T-cell (primary cell): ENCODE data around the gene CCNY. TPM values are rescaled to one million over a fixed set of nuclear protein-coding genes. Genes with fewer than 3 reads are reported as not detected.

Source experiments
- ATAC-seq, 4 experiments: fragments of 200-7000 bp in 3 of 4; fragments of 150-1000 bp in 1 of 4; cut with Tn5 transposase; replicated peaks in 1 of 4; 1 replicate in 3 of 4; 2 replicates in 1 of 4; pipeline ENCODE4 v1.10.0; 2021; ENCODE audit warnings: moderate library complexity in 3 of 4, mild to moderate bottlenecking in 2 of 4, moderate number of reproducible peaks in 1 of 4
- CTCF ChIA-PET, 2 donors: fragments of 300-600 bp; sonication (Branson Sonifier 250); formaldehyde crosslinking; loops; one replicate each; lab custom pipeline; 2022; ENCODE audit warnings: antibody characterized with exemption in 2 of 2; lab: Charles Lee
- POLR2A ChIA-PET, 2 donors: fragments of 300-600 bp; sonication (Branson Sonifier 250); formaldehyde crosslinking; loops; one replicate each; lab custom pipeline; 2022; ENCODE audit warnings: antibody characterized with exemption in 2 of 2; lab: Charles Lee
- DNase-seq, 35 experiments: peaks; one replicate each; pipeline versions ENCODE4 v3.0.0 to v3.0.0-alpha.2; 2013 to 2023
- H3K27ac ChIP-seq: one replicate; pipeline ENCODE4 v1.5.1; 2013; ENCODE audit warnings: low read length
- H3K27me3 ChIP-seq, 2 experiments: replicated peaks in 1 of 2; 1 replicate in 1 of 2; 2 replicates in 1 of 2; pipeline versions ENCODE4 v1.6.1 to v1.7.0; 2013; ENCODE audit warnings: low read length in 1 of 2, mixed read lengths in 1 of 2; ENCODE audit not compliant: control insufficient read depth in 2 of 2, insufficient read depth in 2 of 2; ENCODE audit errors: extremely low read depth in 1 of 2
- H3K36me3 ChIP-seq, 2 donors: 1 replicate in 1 of 2; 2 replicates in 1 of 2; pipeline versions ENCODE4 v1.6.1 to v1.7.0; 2013; ENCODE audit warnings: low read length in 1 of 2; ENCODE audit not compliant: control insufficient read depth in 2 of 2, insufficient read depth in 1 of 2; ENCODE audit errors: extremely low read depth in 1 of 2
- H3K4me1 ChIP-seq, 2 experiments: 1 replicate in 1 of 2; 2 replicates in 1 of 2; pipeline versions ENCODE4 v1.6.1 to v1.7.0; 2013; ENCODE audit warnings: low read length in 2 of 2, mixed read lengths in 1 of 2; ENCODE audit not compliant: insufficient read depth in 2 of 2, control insufficient read depth in 1 of 2; ENCODE audit errors: extremely low read depth in 1 of 2
- H3K4me3 ChIP-seq, 2 donors: 1 replicate in 1 of 2; 2 replicates in 1 of 2; pipeline versions ENCODE4 v1.5.1 to v1.7.0; 2013; ENCODE audit warnings: mild to moderate bottlenecking in 2 of 2, low read length in 1 of 2, moderate library complexity in 1 of 2; ENCODE audit not compliant: control insufficient read depth in 1 of 2; ENCODE audit errors: extremely low read depth in 1 of 2
- H3K9me3 ChIP-seq: 2 replicates; pipeline ENCODE4 v1.7.0; 2013
- H3K27ac Mint-ChIP-seq, 2 donors: one replicate each; pipeline ENCODE4 v1.8.0; 2020 to 2021; ENCODE audit warnings: mild to moderate bottlenecking in 2 of 2, mixed read lengths in 2 of 2
- H3K27me3 Mint-ChIP-seq, 2 donors: one replicate each; pipeline ENCODE4 v1.8.0; 2021 to 2022; ENCODE audit warnings: mixed read lengths in 2 of 2
- H3K36me3 Mint-ChIP-seq: one replicate; pipeline ENCODE4 v1.8.0; 2021; ENCODE audit warnings: mixed read lengths
- H3K4me1 Mint-ChIP-seq, 3 donors: one replicate each; pipeline ENCODE4 v1.8.0; 2020 to 2022; ENCODE audit warnings: mixed read lengths in 3 of 3, mild to moderate bottlenecking in 1 of 3
- H3K4me3 Mint-ChIP-seq, 3 donors: one replicate each; pipeline ENCODE4 v1.8.0; 2020 to 2022; ENCODE audit warnings: mild to moderate bottlenecking in 3 of 3, mixed read lengths in 3 of 3, moderate library complexity in 3 of 3
- H3K9me3 Mint-ChIP-seq, 3 donors: one replicate each; pipeline ENCODE4 v1.8.0; 2020 to 2022; ENCODE audit warnings: mixed read lengths in 3 of 3
- WGBS: methylation state at CpG from one replicate; pipeline ENCODE4 v1.1.5; 2013; ENCODE audit warnings: missing lambda C conversion rate; ENCODE audit not compliant: insufficient coverage; 5-methylcytosine and 5-hydroxymethylcytosine counted together
- total RNA-seq, 35 experiments: library from RNA in 6 of 35; stranded (reverse) in 6 of 35; fragments of 120-200 nt in 1 of 35; gene quantifications; one replicate each; pipeline versions ENCODE4 v1.2.1 to v1.2.4 and lab custom pipeline; 2013 to 2026

CCNY gene
- total RNA-seq, 5 donors from 2014 or later (not counting 1 experiment from before 2014, with no cell fraction given), result 62.5 to 75.2 (median 62.8) TPM

- no peak for DNase-seq
- peaks cover 38 to 42% (median 41%) of the 10 kb centered on the region in 3 donors for H3K4me1 Mint-ChIP-seq
- H3K27me3 ChIP-seq, result no peaks in the 10 kb centered on the region
- ATAC-seq, result no peak
- H3K27ac Mint-ChIP-seq, result no peak overlapping the region
- no peak overlapping the region for H3K27ac ChIP-seq
- H3K9me3 ChIP-seq, result no peaks in the 10 kb centered on the region
- POLR2A ChIA-PET, result no interaction called here
- H3K4me3 Mint-ChIP-seq, result no peak overlapping the region
- H3K4me3 ChIP-seq, result no peak overlapping the region
- no peaks in the 10 kb centered on the region for H3K4me1 ChIP-seq
- CTCF ChIA-PET, result no interaction called here
- peaks cover 16 to 27% (median 19%) of the 10 kb centered on the region in 3 donors for H3K9me3 Mint-ChIP-seq
- WGBS, result 100% methylated on average over 1 of the region's 1 CpG
- peaks cover 0 to 2% of the 10 kb centered on the region in 2 donors for H3K36me3 ChIP-seq
- H3K36me3 Mint-ChIP-seq, result peaks cover 45% of the 10 kb centered on the region
- H3K27me3 Mint-ChIP-seq, result no peaks in the 10 kb centered on the region
Observed at GRCh38 chr10:35434533-35434932, 98.2 kb downstream of the CCNY start.

- Histone ChIP-seq H3K27me3 (no peaks in the 10 kb centered on the region), H3K9me3 (no peaks in the 10 kb centered on the region), H3K36me3 (peaks cover 0 to 2% of the 10 kb centered on the region in 2 donors), H3K27ac (no peak overlapping the region), H3K4me1 (no peaks in the 10 kb centered on the region), H3K4me3 (no peak overlapping the region)
- Mint-ChIP-seq H3K9me3 (peaks cover 18 to 34% (median 20%) of the 10 kb centered on the region in 3 donors), H3K4me1 (peaks cover 39 to 47% (median 43%) of the 10 kb centered on the region in 3 donors), H3K27me3 (no peaks in the 10 kb centered on the region), H3K36me3 (peaks cover 49% of the 10 kb centered on the region), H3K4me3 (no peak overlapping the region), H3K27ac (peak overlapping the region in 1 of 2 donors; percentile 77)
- POLR2A ChIA-PET, result no interaction called here
- ATAC-seq (no peak), DNase-seq (no peak)
- CTCF ChIA-PET, result no interaction called here
- WGBS, result 95% methylated on average over 4 of the region's 4 CpGs
Observed at GRCh38 chr10:35435824-35436223, 99.5 kb downstream of the CCNY start.

- POLR2A ChIA-PET, result interaction anchor here in 1 of 2 donors (0.7 kb wide), 1 partner anchor 48 kb away, joined by 4 read pairs; no protein-coding TSS in a partner anchor
- no peaks in the 10 kb centered on the region for H3K4me1 ChIP-seq
- WGBS, result 90% methylated on average over 2 of the region's 4 CpGs
- H3K27ac ChIP-seq, result no peak overlapping the region
- Mint-ChIP-seq H3K27me3 (no peaks in the 10 kb centered on the region), H3K36me3 (peaks cover 60% of the 10 kb centered on the region), H3K4me1 (peaks cover 36 to 47% (median 41%) of the 10 kb centered on the region in 3 donors), H3K4me3 (no peak overlapping the region), H3K27ac (no peak overlapping the region), H3K9me3 (peaks cover 29 to 51% (median 34%) of the 10 kb centered on the region in 3 donors)
- peaks cover 0 to 2% of the 10 kb centered on the region in 2 donors for H3K36me3 ChIP-seq
- H3K27me3 ChIP-seq, result no peaks in the 10 kb centered on the region
- CTCF ChIA-PET, result interaction anchor here (0.6 to 0.7 kb wide), 2 partner anchors 67 to 919 kb away, joined by 3 to 6 read pairs; no protein-coding TSS in a partner anchor
- ATAC-seq, result no peak
- H3K9me3 ChIP-seq, result peaks cover 3% of the 10 kb centered on the region
- DNase-seq, result no peak
- no peak overlapping the region for H3K4me3 ChIP-seq
Observed at GRCh38 chr10:35437829-35438228, 101.5 kb downstream of the CCNY start.

- WGBS, result no CpG with 5 or more reads among the region's 3 CpGs
- H3K27ac Mint-ChIP-seq, result peak overlapping the region in 1 of 2 donors; percentile 37
- Histone ChIP-seq H3K9me3 (peaks cover 7% of the 10 kb centered on the region), H3K27ac (no peak overlapping the region), H3K27me3 (no peaks in the 10 kb centered on the region), H3K36me3 (peaks cover 0 to 2% of the 10 kb centered on the region in 2 donors), H3K4me1 (no peaks in the 10 kb centered on the region), H3K4me3 (no peak overlapping the region)
- no peak overlapping the region for H3K4me3 Mint-ChIP-seq
- ChIA-PET POLR2A (no interaction called here), CTCF (interaction anchor here in 1 of 2 donors (0.5 to 1.0 kb wide), 3 partner anchors 16 to 116 kb away, joined by 3 read pairs; no protein-coding TSS in a partner anchor)
- no peak for ATAC-seq
- H3K9me3 Mint-ChIP-seq, result peaks cover 29 to 60% (median 41%) of the 10 kb centered on the region in 3 donors
- H3K27me3 Mint-ChIP-seq, result no peaks in the 10 kb centered on the region
- peaks cover 62% of the 10 kb centered on the region for H3K36me3 Mint-ChIP-seq
- no peak for DNase-seq
- H3K4me1 Mint-ChIP-seq, result peaks cover 29 to 36% (median 35%) of the 10 kb centered on the region in 3 donors
Observed at GRCh38 chr10:35438718-35439571, 102.6 kb downstream of the CCNY start.

GRCh38 chr10:35440016-35440415 is 103.7 kb downstream of the CCNY start:
- Mint-ChIP-seq H3K27ac (no peak overlapping the region), H3K4me1 (peaks cover 26 to 34% (median 32%) of the 10 kb centered on the region in 3 donors), H3K36me3 (peaks cover 60% of the 10 kb centered on the region), H3K27me3 (no peaks in the 10 kb centered on the region), H3K9me3 (peaks cover 36 to 66% (median 47%) of the 10 kb centered on the region in 3 donors), H3K4me3 (no peak overlapping the region)
- DNase-seq (no peak), ATAC-seq (no peak)
- ChIA-PET CTCF (interaction anchor here in 1 of 2 donors (0.7 kb wide), 1 partner anchor 105 kb away, joined by 5 read pairs; no protein-coding TSS in a partner anchor), POLR2A (no interaction called here)
- Histone ChIP-seq H3K27me3 (no peaks in the 10 kb centered on the region), H3K27ac (no peak overlapping the region), H3K4me3 (no peak overlapping the region), H3K9me3 (peaks cover 7% of the 10 kb centered on the region), H3K36me3 (peaks cover 0 to 2% of the 10 kb centered on the region in 2 donors), H3K4me1 (no peaks in the 10 kb centered on the region)
- WGBS, result 100% methylated on average over 1 of the region's 2 CpGs

- CTCF ChIA-PET, result no interaction called here
- Histone ChIP-seq H3K36me3 (no peaks in the 10 kb centered on the region), H3K27ac (no peak overlapping the region), H3K4me3 (no peak overlapping the region), H3K9me3 (peaks cover 7% of the 10 kb centered on the region), H3K27me3 (no peaks in the 10 kb centered on the region), H3K4me1 (peaks cover 4 to 7% of the 10 kb centered on the region in 2 experiments)
- ATAC-seq (no peak), DNase-seq (no peak)
- H3K27ac Mint-ChIP-seq, result peak overlapping the region; percentile 18 to 60
- peaks cover 43 to 50% (median 47%) of the 10 kb centered on the region in 3 donors for H3K4me1 Mint-ChIP-seq
- POLR2A ChIA-PET, result interaction anchor here in 1 of 2 donors (0.6 kb wide), 1 partner anchor 18 kb away, joined by 3 read pairs; no protein-coding TSS in a partner anchor
- H3K9me3 Mint-ChIP-seq, result peaks cover 36 to 68% (median 45%) of the 10 kb centered on the region in 3 donors
- no CpG with 5 or more reads among the region's 1 CpG for WGBS
- no peaks in the 10 kb centered on the region for H3K27me3 Mint-ChIP-seq
- peaks cover 44% of the 10 kb centered on the region for H3K36me3 Mint-ChIP-seq
- H3K4me3 Mint-ChIP-seq, result no peak overlapping the region
Observed at GRCh38 chr10:35442028-35442427, 105.7 kb downstream of the CCNY start.
